PFSK-1 (cell line): ENCODE results near the gene HTR5A.

Source experiments
- FOXP2 ChIP-seq: optimal IDR thresholded peaks from 2 replicates; pipeline ENCODE3; 2011; ENCODE audit warnings: borderline replicate concordance, control low read depth, inconsistent platforms; ENCODE audit not compliant: insufficient read depth; ENCODE audit errors: extremely low read length, extremely low read depth
- POLR2AphosphoS5 ChIP-seq: IDR thresholded peaks from 2 replicates; pipeline ENCODE4 v1.6.1; 2012; ENCODE audit warnings: low read depth, mild to moderate bottlenecking, control low read depth, low read length, moderate library complexity
- REST ChIP-seq, 2 experiments: IDR thresholded peaks; 2 replicates each; pipeline versions ENCODE4 v1.6.1 to v1.8.0; 2011 to 2012; ENCODE audit warnings: low read depth in 2 of 2, low read length in 2 of 2, control low read depth in 1 of 2, inconsistent platforms in 1 of 2, mild to moderate bottlenecking in 1 of 2, moderate library complexity in 1 of 2; ENCODE audit not compliant: insufficient read depth in 1 of 2
- SIN3A ChIP-seq: IDR thresholded peaks from 2 replicates; pipeline ENCODE4 v1.6.1; 2012; ENCODE audit warnings: mild to moderate bottlenecking, low read length, moderate library complexity, borderline replicate concordance; ENCODE audit not compliant: insufficient read depth
- TAF1 ChIP-seq: IDR thresholded peaks from 2 replicates; pipeline ENCODE4 v1.6.1; 2012; ENCODE audit warnings: low read length, control low read depth, borderline replicate concordance; ENCODE audit not compliant: insufficient read depth

Gene HTR5A

DNA sequence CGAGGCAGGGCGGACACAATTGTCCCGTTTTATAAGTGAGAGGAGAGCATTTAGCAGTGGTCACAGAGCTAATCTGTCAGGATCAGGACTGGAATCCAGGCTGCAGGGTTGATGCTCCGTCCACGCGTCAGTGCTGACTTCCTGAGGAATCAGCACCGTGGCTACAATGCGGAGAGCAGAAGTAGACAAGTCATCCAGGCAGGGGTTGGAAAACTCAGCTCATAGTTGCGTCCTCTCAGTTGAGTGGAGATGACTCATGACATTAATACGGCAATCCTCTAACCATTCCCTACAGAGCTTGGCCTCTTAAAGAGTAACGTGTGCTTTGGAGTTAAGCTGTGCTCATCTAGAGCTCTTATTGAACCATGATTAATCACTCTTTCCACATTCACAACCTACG is 17.1 kb upstream of the HTR5A start:
- peak; percentile 41 to 83; a peak in 2 of 4 replicates for TF ChIP-seq REST (IDR thresholded peaks at IDR 0.05; ENCODE audit: insufficient read depth in 1 of 2, low read depth in 2 of 2, low read length in 2 of 2)
- no peak for TF ChIP-seq TAF1

DNA sequence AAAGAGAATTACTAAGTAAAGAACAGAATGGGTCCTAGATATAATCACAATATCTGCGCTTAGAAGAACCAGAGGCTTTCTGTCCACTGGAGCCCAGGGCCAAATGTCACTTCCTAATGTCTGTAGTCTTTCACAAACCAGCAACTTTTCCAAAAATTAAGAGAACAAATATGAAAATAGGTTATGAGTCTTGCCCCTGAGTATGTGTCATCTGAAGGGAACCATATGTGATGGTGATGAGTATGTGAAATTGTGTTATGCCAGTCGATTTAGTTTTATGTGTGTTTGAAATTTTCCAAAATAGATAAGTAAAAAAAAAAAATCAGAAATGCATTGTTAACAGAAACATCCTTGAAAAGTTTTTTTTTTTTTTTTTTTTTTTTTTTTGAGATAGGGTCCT is 15.4 kb upstream of the HTR5A start:
- no peak for TF ChIP-seq FOXP2
- TF ChIP-seq REST (IDR thresholded peaks at IDR 0.05; ENCODE audit: insufficient read depth in 1 of 2, low read depth in 2 of 2, low read length in 2 of 2) = no peak
- TF ChIP-seq TAF1 = no peak
- no peak for TF ChIP-seq POLR2AphosphoS5
- TF ChIP-seq SIN3A = no peak

GRCh38 chr7:155057076-155057475 is 13.0 kb upstream of the HTR5A start:
- no peak for TF ChIP-seq SIN3A
- TF ChIP-seq FOXP2 = no peak
- TF ChIP-seq REST (IDR thresholded peaks at IDR 0.05; ENCODE audit: insufficient read depth in 1 of 2, low read depth in 2 of 2, low read length in 2 of 2) = no peak
- TF ChIP-seq TAF1 = no peak
- no peak for TF ChIP-seq POLR2AphosphoS5

GRCh38 chr7:155058896-155059295 is 11.2 kb upstream of the HTR5A start:
- TF ChIP-seq SIN3A (no peak), TAF1 (no peak), FOXP2 (no peak), REST (IDR thresholded peaks at IDR 0.05; ENCODE audit: insufficient read depth in 1 of 2, low read depth in 2 of 2, low read length in 2 of 2) (no peak), POLR2AphosphoS5 (no peak)

GRCh38 chr7:155059703-155060102 is 10.4 kb upstream of the HTR5A start:
- TF ChIP-seq FOXP2 = no peak
- no peak for TF ChIP-seq POLR2AphosphoS5
- TF ChIP-seq SIN3A = no peak
- no peak for TF ChIP-seq TAF1
- no peak for TF ChIP-seq REST (IDR thresholded peaks at IDR 0.05; ENCODE audit: insufficient read depth in 1 of 2, low read depth in 2 of 2, low read length in 2 of 2)
